ENCODE measurements around the gene WDSUB1. TPM values are rescaled to one million over a fixed set of nuclear protein-coding genes. Genes with fewer than 3 reads are reported as not detected.

WDSUB1 gene
- 0.29 TPM in 1 of 2 replicates, not detected in the other for total RNA-seq (2014; rRNA removed; shearing (Covaris generic); ENCODE audit: low replicate concordance)

GRCh38 chr2:159285929-159286708 lies at the start of gene WDSUB1:
Gene WDSUB1 (minus strand): TSS chr2:159286703. CDS start chr2:159283069, 3,634 bp downstream.
- H2AFZ ChIP-seq (ENCODE audit: low read length), result peak within 1 kb of the TSS; percentile 97

GRCh38 chr2:159326569-159327255 lies 40.2 kb upstream of the WDSUB1 start:
- H3K4me2 ChIP-seq (ENCODE audit: low read depth, low read length, poor library complexity, severe bottlenecking), result no peak overlapping the region
- no peak overlapping the region for H2AFZ ChIP-seq (ENCODE audit: low read length)
- H3K4me1 ChIP-seq (ENCODE audit: low read length), result no peaks in the 10 kb centered on the region
- no peak overlapping the region for H3K27ac ChIP-seq (ENCODE audit: low read length)
- no peaks in the 10 kb centered on the region for H4K20me1 ChIP-seq (ENCODE audit: insufficient read depth, low read depth, low read length)
- H3K4me3 ChIP-seq (ENCODE audit: low read length), result no peak overlapping the region
- DNase-seq, result no peak
- H3K9ac ChIP-seq (ENCODE audit: low read length), result no peak overlapping the region
- no peaks in the 10 kb centered on the region for H3K79me2 ChIP-seq (ENCODE audit: low read length)
- H3K36me3 ChIP-seq (ENCODE audit: insufficient read depth, low read length), result no peaks in the 10 kb centered on the region
- H3K9me2 ChIP-seq (replicated peaks; ENCODE audit: insufficient read depth, low read length), result no peaks in the 10 kb centered on the region
- H3K27me3 ChIP-seq (ENCODE audit: low read length), result no peaks in the 10 kb centered on the region
- no peaks in the 10 kb centered on the region for H3K9me3 ChIP-seq (ENCODE audit: low read length)

More at GRCh38 chr2:159285929-159286708, at the start of gene WDSUB1:
- Histone ChIP-seq H3K27me3 (ENCODE audit: low read length) (no peaks in the 10 kb centered on the region), H3K9ac (ENCODE audit: low read length) (peak within 1 kb of the TSS; percentile 67), H4K20me1 (ENCODE audit: insufficient read depth, low read depth, low read length) (no peaks in the 10 kb centered on the region), H3K36me3 (ENCODE audit: insufficient read depth, low read length) (no peaks in the 10 kb centered on the region), H3K9me2 (replicated peaks; ENCODE audit: insufficient read depth, low read length) (no peaks in the 10 kb centered on the region), H3K27ac (ENCODE audit: low read length) (no peak within 1 kb of the TSS), H3K79me2 (ENCODE audit: low read length) (no peaks in the 10 kb centered on the region), H3K4me3 (ENCODE audit: low read length) (peak within 1 kb of the TSS; percentile 61), H3K4me1 (ENCODE audit: low read length) (peaks cover 8% of the 10 kb centered on the region), H3K9me3 (ENCODE audit: low read length) (no peaks in the 10 kb centered on the region), H3K4me2 (ENCODE audit: low read depth, low read length, poor library complexity, severe bottlenecking) (peak within 1 kb of the TSS; percentile 64)
- no peak for DNase-seq

- Histone ChIP-seq H3K9me3 (ENCODE audit: low read length) (no peaks in the 10 kb centered on the region), H4K20me1 (ENCODE audit: insufficient read depth, low read depth, low read length) (no peaks in the 10 kb centered on the region), H3K4me3 (ENCODE audit: low read length) (no peak overlapping the region), H2AFZ (ENCODE audit: low read length) (no peak overlapping the region), H3K4me1 (ENCODE audit: low read length) (no peaks in the 10 kb centered on the region), H3K79me2 (ENCODE audit: low read length) (no peaks in the 10 kb centered on the region), H3K36me3 (ENCODE audit: insufficient read depth, low read length) (no peaks in the 10 kb centered on the region), H3K4me2 (ENCODE audit: low read depth, low read length, poor library complexity, severe bottlenecking) (no peak overlapping the region), H3K27ac (ENCODE audit: low read length) (no peak overlapping the region), H3K27me3 (ENCODE audit: low read length) (no peaks in the 10 kb centered on the region), H3K9me2 (replicated peaks; ENCODE audit: insufficient read depth, low read length) (no peaks in the 10 kb centered on the region), H3K9ac (ENCODE audit: low read length) (no peak overlapping the region)
- DNase-seq, result no peak
Measured at GRCh38 chr2:159322419-159322818, 35.9 kb upstream of the WDSUB1 start.

- H3K9me2 ChIP-seq (replicated peaks; ENCODE audit: insufficient read depth, low read length), result no peaks in the 10 kb centered on the region
Measured at GRCh38 chr2:159317392-159318088, 31.0 kb upstream of the WDSUB1 start.

GRCh38 chr2:159307942-159308341 lies 21.4 kb upstream of the WDSUB1 start:
- Histone ChIP-seq H3K27me3 (ENCODE audit: low read length) (no peaks in the 10 kb centered on the region), H3K4me3 (ENCODE audit: low read length) (no peak overlapping the region), H3K9me2 (replicated peaks; ENCODE audit: insufficient read depth, low read length) (no peaks in the 10 kb centered on the region; the same call in 1 of the 2 replicates), H3K79me2 (ENCODE audit: low read length) (no peaks in the 10 kb centered on the region), H3K9me3 (ENCODE audit: low read length) (no peaks in the 10 kb centered on the region), H3K27ac (ENCODE audit: low read length) (no peak overlapping the region), H3K9ac (ENCODE audit: low read length) (no peak overlapping the region), H3K4me2 (ENCODE audit: low read depth, low read length, poor library complexity, severe bottlenecking) (no peak overlapping the region), H4K20me1 (ENCODE audit: insufficient read depth, low read depth, low read length) (no peaks in the 10 kb centered on the region), H2AFZ (ENCODE audit: low read length) (no peak overlapping the region), H3K36me3 (ENCODE audit: insufficient read depth, low read length) (no peaks in the 10 kb centered on the region), H3K4me1 (ENCODE audit: low read length) (no peaks in the 10 kb centered on the region)
- no peak for DNase-seq

More at GRCh38 chr2:159317392-159318088, 31.0 kb upstream of the WDSUB1 start:
- Histone ChIP-seq H3K27ac (ENCODE audit: low read length) (no peak overlapping the region), H3K4me2 (ENCODE audit: low read depth, low read length, poor library complexity, severe bottlenecking) (no peak overlapping the region), H2AFZ (ENCODE audit: low read length) (no peak overlapping the region), H4K20me1 (ENCODE audit: insufficient read depth, low read depth, low read length) (no peaks in the 10 kb centered on the region), H3K4me1 (ENCODE audit: low read length) (peaks cover 6% of the 10 kb centered on the region; the same call in 1 of the 2 replicates), H3K9me3 (ENCODE audit: low read length) (no peaks in the 10 kb centered on the region), H3K79me2 (ENCODE audit: low read length) (no peaks in the 10 kb centered on the region), H3K4me3 (ENCODE audit: low read length) (no peak overlapping the region), H3K9ac (ENCODE audit: low read length) (no peak overlapping the region), H3K36me3 (ENCODE audit: insufficient read depth, low read length) (no peaks in the 10 kb centered on the region), H3K27me3 (ENCODE audit: low read length) (no peaks in the 10 kb centered on the region)
- no peak for DNase-seq

GRCh38 chr2:159300586-159300985 lies 14.1 kb upstream of the WDSUB1 start:
- no peaks in the 10 kb centered on the region for H3K9me2 ChIP-seq (replicated peaks; ENCODE audit: insufficient read depth, low read length)
- H3K27ac ChIP-seq (ENCODE audit: low read length), result no peak overlapping the region
- H3K9ac ChIP-seq (ENCODE audit: low read length), result no peak overlapping the region
- no peak overlapping the region for H2AFZ ChIP-seq (ENCODE audit: low read length)
- no peak for DNase-seq
- H3K4me3 ChIP-seq (ENCODE audit: low read length), result no peak overlapping the region
- H3K4me2 ChIP-seq (ENCODE audit: low read depth, low read length, poor library complexity, severe bottlenecking), result no peak overlapping the region
- no peaks in the 10 kb centered on the region for H3K79me2 ChIP-seq (ENCODE audit: low read length)
- no peaks in the 10 kb centered on the region for H3K27me3 ChIP-seq (ENCODE audit: low read length)
- H3K36me3 ChIP-seq (ENCODE audit: insufficient read depth, low read length), result no peaks in the 10 kb centered on the region
- H4K20me1 ChIP-seq (ENCODE audit: insufficient read depth, low read depth, low read length), result no peaks in the 10 kb centered on the region
- no peaks in the 10 kb centered on the region for H3K4me1 ChIP-seq (ENCODE audit: low read length)
- no peaks in the 10 kb centered on the region for H3K9me3 ChIP-seq (ENCODE audit: low read length)

GRCh38 chr2:159298967-159299366 lies 12.5 kb upstream of the WDSUB1 start:
- no peaks in the 10 kb centered on the region for H3K9me2 ChIP-seq (replicated peaks; ENCODE audit: insufficient read depth, low read length)
- DNase-seq, result no peak

More at GRCh38 chr2:159298967-159299366, 12.5 kb upstream of the WDSUB1 start:
- Histone ChIP-seq H3K27me3 (ENCODE audit: low read length) (no peaks in the 10 kb centered on the region), H3K9ac (ENCODE audit: low read length) (no peak overlapping the region), H3K4me2 (ENCODE audit: low read depth, low read length, poor library complexity, severe bottlenecking) (no peak overlapping the region), H4K20me1 (ENCODE audit: insufficient read depth, low read depth, low read length) (no peaks in the 10 kb centered on the region), H2AFZ (ENCODE audit: low read length) (no peak overlapping the region), H3K79me2 (ENCODE audit: low read length) (no peaks in the 10 kb centered on the region), H3K4me1 (ENCODE audit: low read length) (no peaks in the 10 kb centered on the region), H3K27ac (ENCODE audit: low read length) (no peak overlapping the region), H3K36me3 (ENCODE audit: insufficient read depth, low read length) (no peaks in the 10 kb centered on the region), H3K4me3 (ENCODE audit: low read length) (no peak overlapping the region), H3K9me3 (ENCODE audit: low read length) (no peaks in the 10 kb centered on the region)

Measured in Karpas-422 (cell line).